Measurements from ENCODE around the gene MS4A14. TPM values are rescaled to one million over a fixed set of nuclear protein-coding genes. Genes with fewer than 3 reads are reported as not detected.

MS4A14 gene, protein sequence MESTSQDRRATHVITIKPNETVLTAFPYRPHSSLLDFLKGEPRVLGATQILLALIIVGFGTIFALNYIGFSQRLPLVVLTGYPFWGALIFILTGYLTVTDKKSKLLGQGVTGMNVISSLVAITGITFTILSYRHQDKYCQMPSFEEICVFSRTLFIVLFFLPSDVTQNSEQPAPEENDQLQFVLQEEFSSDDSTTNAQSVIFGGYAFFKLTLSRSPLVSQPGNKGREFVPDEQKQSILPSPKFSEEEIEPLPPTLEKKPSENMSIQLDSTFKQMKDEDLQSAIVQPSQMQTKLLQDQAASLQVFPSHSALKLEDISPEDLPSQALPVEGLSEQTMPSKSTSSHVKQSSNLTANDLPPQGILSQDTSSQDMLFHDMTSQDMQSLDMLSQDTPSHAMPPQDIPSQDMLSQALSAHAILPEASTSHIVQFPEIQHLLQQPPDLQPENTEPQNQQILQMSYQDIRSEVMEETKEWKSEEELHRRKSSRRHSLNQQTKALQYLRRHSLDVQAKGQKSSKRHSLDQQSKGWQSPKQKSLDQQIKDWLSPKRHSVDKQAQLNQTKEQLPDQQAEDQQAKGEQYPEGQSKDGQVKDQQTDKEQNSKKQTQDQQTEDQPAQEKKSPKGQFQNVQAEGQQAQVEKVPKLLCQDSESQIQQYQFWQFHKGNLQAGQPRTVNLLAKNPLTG
- not detected in 2 replicates for total RNA-seq

DNA sequence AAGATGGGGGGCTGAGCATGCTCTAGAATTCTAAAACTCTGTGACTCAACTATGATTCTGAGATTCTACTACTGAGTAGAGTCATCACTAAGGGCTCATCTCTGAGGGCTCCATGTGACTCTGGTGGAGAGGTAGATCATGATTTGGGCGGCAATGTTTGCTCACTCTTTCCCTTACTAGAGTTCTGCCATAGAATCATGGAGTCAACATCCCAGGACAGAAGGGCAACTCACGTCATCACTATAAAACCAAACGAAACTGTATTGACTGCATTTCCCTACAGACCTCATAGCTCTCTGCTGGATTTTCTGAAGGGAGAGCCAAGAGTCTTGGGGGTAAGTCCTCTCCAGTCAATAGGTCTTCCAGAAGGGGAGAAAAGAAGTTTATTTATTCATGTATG lies at the start of gene MS4A14:
MS4A14 (plus strand) TSS at position 78 of the 400 bp plus-strand sequence; CDS start at position 198, 120 bp downstream.

GRCh38 chr11:60378354-60378753 lies 17.9 kb upstream of the MS4A14 start, which contains the start of gene MS4A7:
TSS of gene MS4A7 (plus strand) at chr11:60378532. CDS start at chr11:60383142, 4,610 bp downstream.

GRCh38 chr11:60429272-60429671 lies 33.0 kb downstream of the MS4A14 start, which contains the start of gene MS4A5:
TSS of gene MS4A5 (plus strand) at chr11:60429572. CDS start at chr11:60429675, 103 bp downstream.

GRCh38 chr11:60455531-60456042 lies 59.3 kb downstream of the MS4A14 start, which contains the start of gene MS4A1:
TSS of gene MS4A1 (plus strand) at chr11:60455847. CDS start at chr11:60462375, 6,528 bp downstream.

Other genes with a start within 250 kb of the MS4A14 start
- gene MS4A6A, start 213.4 kb upstream of the MS4A14 start, total RNA-seq: not detected in 2 replicates
- gene MS4A4E, start 153.3 kb upstream of the MS4A14 start, total RNA-seq: not detected in 2 replicates
- gene MS4A4A, start 115.8 kb upstream of the MS4A14 start, total RNA-seq: not detected in 2 replicates
- gene MS4A6E, start 69.2 kb upstream of the MS4A14 start, total RNA-seq: not detected in 2 replicates
- gene MS4A7, start 17.9 kb upstream of the MS4A14 start, total RNA-seq: not detected in 2 replicates
- gene MS4A5, start 33.1 kb downstream of the MS4A14 start, total RNA-seq: not detected in 2 replicates
- not detected in 2 replicates for gene MS4A1, start 59.4 kb downstream of the MS4A14 start, total RNA-seq
- gene MS4A12, start 96.3 kb downstream of the MS4A14 start, total RNA-seq: not detected in 2 replicates
- not detected in 2 replicates for gene MS4A13, start 118.9 kb downstream of the MS4A14 start, total RNA-seq

Measured in myometrial cell (primary cell).